Pancreas (tissue), 10 donors: ENCODE data around the gene ZFYVE28. TPM values are rescaled to one million over a fixed set of nuclear protein-coding genes. Genes with fewer than 3 reads are reported as not detected.

Experiments used
- ATAC-seq, 4 donors: fragments of 200-7000 bp; cut with Tn5 transposase; one replicate each; pipeline versions ENCODE4 v1.8.0 to v1.9.1; 2020; ENCODE audit warnings: mild to moderate bottlenecking in 4 of 4, moderate library complexity in 4 of 4
- DNase-seq, 6 donors: peaks; one replicate each; pipeline ENCODE4 v3.0.0-alpha.2; 2020
- FAIRE-seq: peaks from 2 replicates; lab custom pipeline; 2012; peaks lifted over from hg19 to GRCh38; lab: Jason Lieb, UNC
- H3K27ac ChIP-seq, 4 donors: fragments of 200-600 bp; sonication (generic); 1 replicate in 3 of 4; 2 replicates in 1 of 4; pipeline versions ENCODE4 v1.5.0 to v1.8.0; 2020
- H3K27me3 ChIP-seq, 4 donors: fragments of 200-600 bp; one replicate each; pipeline ENCODE4 v1.8.0; 2021
- H3K36me3 ChIP-seq, 3 donors: fragments of 200-600 bp; sonication (generic) in 1 of 3; one replicate each; pipeline versions ENCODE4 v1.5.0 to v1.8.0; 2020 to 2021
- H3K4me1 ChIP-seq, 3 donors: fragments of 200-600 bp; one replicate each; pipeline ENCODE4 v1.8.0; 2021
- H3K4me3 ChIP-seq, 4 donors: fragments of 200-600 bp; sonication (generic) in 2 of 4; one replicate each; pipeline versions ENCODE4 v1.5.0 to v1.8.0; 2020 to 2021
- H3K9me3 ChIP-seq, 4 donors: fragments of 200-600 bp; one replicate each; pipeline ENCODE4 v1.8.0; 2021
- WGBS, 2 donors: extraction: QIAGEN DNeasy Blood & Tissue Kit; methylation state at CpG; one replicate each; pipeline ENCODE4 v1.1.7; 2013; 5-methylcytosine and 5-hydroxymethylcytosine counted together
- intact Hi-C, 3 donors: fragments of 100-400 bp; cut with DNase I; formaldehyde crosslinking; loops; one replicate each; pipeline versions ENCODE4 v1.11.1 to v1.14.2; 2022
- polyA plus RNA-seq, 2 donors: library from polyadenylated mRNA; stranded (reverse); fragments of 200-250 nt; gene quantifications; one replicate each; pipeline ENCODE4 v1.2.3, GENCODE V29; 2013
- total RNA-seq, 6 donors: library from RNA; stranded (reverse); fragmentation: NEBNext Ultra II Directional in 4 of 6; extraction: Animal tissue kit (Norgen Biotek cat#: 25700) in 4 of 6; gene quantifications; one replicate each; pipeline versions ENCODE4 v1.2.1 to v1.2.4, GENCODE V29; 2021 to 2023
- TF ChIP-seq, protein P1 (sequence below), 4 donors: fragments of 200-600 bp; sonication (generic) in 3 of 4; IDR thresholded peaks; one replicate each; pipeline versions ENCODE4 v1.5.0 to v1.8.0; 2021; ENCODE audit warnings: antibody characterized with exemption in 4 of 4
- donor health status: healthy with polysubstance abuse.
- donor health status: DM: no; HTN: no; CAD: no; lungs with moderate emphysema.
- donor health status: DM: no; HTN: no; CAD: no.
- donor health status: control.
- donor health status: control.
- donor health status: Bipolar disorder and iron deficiency.
- donor health status: DM: yes; HTN: yes; CAD: no.
- donor health status: DM: no; HTN: no; CAD: no.
- donor health status: DM: no; HTN: no; CAD: no.
- donor health status: DM: yes; HTN: yes; CAD: no.

Gene ZFYVE28
- total and polyA plus RNA-seq, 8 donors = 3.8 to 13.4 (median 6.0) TPM

DNA sequence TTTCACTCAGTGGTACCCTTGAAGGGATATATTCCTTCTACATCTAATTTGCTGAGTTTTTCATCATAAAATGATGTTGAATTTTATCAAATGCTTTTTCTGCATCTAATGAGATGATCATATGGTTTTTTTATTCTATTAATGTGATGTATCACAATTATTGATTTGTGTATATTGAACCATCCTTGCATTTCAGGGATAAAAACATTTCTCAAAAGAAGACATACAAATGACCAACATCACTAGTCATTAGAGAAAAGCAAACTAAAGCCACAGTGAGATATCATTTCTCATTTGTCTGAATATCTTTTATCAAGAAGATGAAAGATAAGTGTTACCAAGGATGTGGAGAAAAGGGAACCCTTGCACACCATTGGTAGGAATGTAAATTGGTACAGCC lies 90.9 kb downstream of the ZFYVE28 start:
- no peaks in the 10 kb centered on the region for H3K9me3 ChIP-seq
- no peak overlapping the region for H3K27ac ChIP-seq
- no peak overlapping the region for H3K4me3 ChIP-seq
- ATAC-seq = no peak
- DNase-seq = no peak
- H3K36me3 ChIP-seq = no peaks in the 10 kb centered on the region
- no peaks in the 10 kb centered on the region for H3K27me3 ChIP-seq
- FAIRE-seq = no peak
- H3K4me1 ChIP-seq = no peaks in the 10 kb centered on the region
- intact Hi-C loops = no loop called here
- TF ChIP-seq, protein P1, sequence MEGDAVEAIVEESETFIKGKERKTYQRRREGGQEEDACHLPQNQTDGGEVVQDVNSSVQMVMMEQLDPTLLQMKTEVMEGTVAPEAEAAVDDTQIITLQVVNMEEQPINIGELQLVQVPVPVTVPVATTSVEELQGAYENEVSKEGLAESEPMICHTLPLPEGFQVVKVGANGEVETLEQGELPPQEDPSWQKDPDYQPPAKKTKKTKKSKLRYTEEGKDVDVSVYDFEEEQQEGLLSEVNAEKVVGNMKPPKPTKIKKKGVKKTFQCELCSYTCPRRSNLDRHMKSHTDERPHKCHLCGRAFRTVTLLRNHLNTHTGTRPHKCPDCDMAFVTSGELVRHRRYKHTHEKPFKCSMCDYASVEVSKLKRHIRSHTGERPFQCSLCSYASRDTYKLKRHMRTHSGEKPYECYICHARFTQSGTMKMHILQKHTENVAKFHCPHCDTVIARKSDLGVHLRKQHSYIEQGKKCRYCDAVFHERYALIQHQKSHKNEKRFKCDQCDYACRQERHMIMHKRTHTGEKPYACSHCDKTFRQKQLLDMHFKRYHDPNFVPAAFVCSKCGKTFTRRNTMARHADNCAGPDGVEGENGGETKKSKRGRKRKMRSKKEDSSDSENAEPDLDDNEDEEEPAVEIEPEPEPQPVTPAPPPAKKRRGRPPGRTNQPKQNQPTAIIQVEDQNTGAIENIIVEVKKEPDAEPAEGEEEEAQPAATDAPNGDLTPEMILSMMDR (IDR thresholded peaks at IDR 0.05) = no peak

- 90 to 94% methylated on average over 1 of the region's 1 CpG for WGBS, 2 donors
- no peaks in the 10 kb centered on the region for H3K4me1 ChIP-seq
- DNase-seq (no peak), FAIRE-seq (no peak), ATAC-seq (no peak)
- H3K4me3 ChIP-seq = no peak overlapping the region
- intact Hi-C loops = no loop called here
- TF ChIP-seq, protein P1 (IDR thresholded peaks at IDR 0.05) = no peak
- H3K36me3 ChIP-seq = no peaks in the 10 kb centered on the region
- H3K27ac ChIP-seq = no peak overlapping the region
- no peaks in the 10 kb centered on the region for H3K9me3 ChIP-seq
- H3K27me3 ChIP-seq = no peaks in the 10 kb centered on the region
Observed at GRCh38 chr4:2324891-2325290, 93.6 kb downstream of the ZFYVE28 start.

- no peak overlapping the region for H3K27ac ChIP-seq
- ATAC-seq (no peak), FAIRE-seq (no peak), DNase-seq (no peak)
- H3K9me3 ChIP-seq = no peaks in the 10 kb centered on the region
- TF ChIP-seq, protein P1 (IDR thresholded peaks at IDR 0.05) = no peak
- H3K4me3 ChIP-seq = no peak overlapping the region
- intact Hi-C loops = no loop called here
- 85% methylated on average over 13 of the region's 13 CpGs for whole genome bisulfite sequencing, 2 donors
- no peaks in the 10 kb centered on the region for H3K36me3 ChIP-seq
- no peaks in the 10 kb centered on the region for H3K27me3 ChIP-seq
- H3K4me1 ChIP-seq = no peaks in the 10 kb centered on the region
Observed at GRCh38 chr4:2322841-2323240, 95.6 kb downstream of the ZFYVE28 start.

DNA sequence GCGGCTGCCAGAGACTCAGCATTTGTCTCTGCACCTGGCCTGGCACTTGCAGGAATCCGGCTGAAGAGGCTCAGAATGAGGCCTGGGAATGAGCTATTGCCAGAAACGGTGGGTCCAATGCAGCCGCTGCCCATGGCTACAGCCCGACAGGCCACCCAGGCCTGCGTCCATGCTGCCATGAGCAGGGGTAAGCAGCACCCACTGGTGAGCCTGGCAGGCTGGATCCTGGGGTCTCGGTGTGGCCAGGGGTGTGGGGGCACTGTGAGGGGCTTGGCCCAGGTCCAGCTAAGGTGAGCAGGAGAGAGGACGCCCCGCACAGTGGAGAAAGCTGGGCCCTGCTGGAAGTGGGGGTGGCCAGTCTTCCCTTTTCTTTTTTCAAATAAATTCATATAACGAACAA lies 96.2 kb downstream of the ZFYVE28 start:
- DNase-seq (peak in 3 of 6 donors; percentile 5 to 65 (median 46)), ATAC-seq (no peak), FAIRE-seq (no peak)
- Histone ChIP-seq H3K9me3 (no peaks in the 10 kb centered on the region), H3K4me1 (no peaks in the 10 kb centered on the region), H3K4me3 (no peak overlapping the region), H3K36me3 (no peaks in the 10 kb centered on the region), H3K27me3 (no peaks in the 10 kb centered on the region), H3K27ac (no peak overlapping the region)
- 90 to 95% methylated on average over 10 of the region's 10 CpGs for WGBS, 2 donors
- TF ChIP-seq, protein P1 (IDR thresholded peaks at IDR 0.05) = no peak
- intact Hi-C loops = no loop called here

- Histone ChIP-seq H3K27ac (no peak overlapping the region), H3K9me3 (no peaks in the 10 kb centered on the region), H3K4me3 (no peak overlapping the region), H3K4me1 (no peaks in the 10 kb centered on the region), H3K36me3 (no peaks in the 10 kb centered on the region), H3K27me3 (no peaks in the 10 kb centered on the region)
- intact Hi-C loops = no loop called here
- TF ChIP-seq, protein P1 (IDR thresholded peaks at IDR 0.05) = no peak
- WGBS, 2 donors = 81 to 85% methylated on average over 22 of the region's 22 CpGs
- FAIRE-seq = no peak
- DNase-seq = peak in 2 of 6 donors; percentile 2 to 56
- no peak for ATAC-seq
Observed at GRCh38 chr4:2321279-2322196, 96.9 kb downstream of the ZFYVE28 start.
